Non-pigmented ciliary epithelial cell (primary cell): ENCODE results near the gene INPP4A.

Experiments
- DNase-seq: peaks from one replicate; pipeline ENCODE4 v3.0.0-alpha.2; 2010; ENCODE audit warnings: low read depth

The INPP4A gene

GRCh38 chr2:98564541-98565132, 120.0 kb downstream of the INPP4A start:
- no peak for DNase-seq

GRCh38 chr2:98565286-98565860, 120.7 kb downstream of the INPP4A start:
- no peak for DNase-seq

- no peak for DNase-seq
Measured at GRCh38 chr2:98565941-98566340, 121.3 kb downstream of the INPP4A start.

GRCh38 chr2:98568161-98568956, 123.7 kb downstream of the INPP4A start:
- peak; percentile 14 for DNase-seq

- DNase-seq = no peak
Measured at GRCh38 chr2:98569197-98569793, 124.6 kb downstream of the INPP4A start.

GRCh38 chr2:98569915-98570314, 125.3 kb downstream of the INPP4A start:
- DNase-seq = no peak

GRCh38 chr2:98570356-98570755, 125.7 kb downstream of the INPP4A start:
- DNase-seq = no peak

- no peak for DNase-seq
Measured at GRCh38 chr2:98571121-98571701, 126.6 kb downstream of the INPP4A start.

GRCh38 chr2:98571796-98572195, 127.1 kb downstream of the INPP4A start:
- DNase-seq = no peak

GRCh38 chr2:98572211-98572610, 127.6 kb downstream of the INPP4A start:
- no peak for DNase-seq

GRCh38 chr2:98572676-98573075, 128.0 kb downstream of the INPP4A start:
- no peak for DNase-seq

- DNase-seq = no peak
Measured at GRCh38 chr2:98573426-98573825, 128.8 kb downstream of the INPP4A start.

GRCh38 chr2:98576666-98577312, 132.1 kb downstream of the INPP4A start:
- no peak for DNase-seq

GRCh38 chr2:98577313-98577712, 132.7 kb downstream of the INPP4A start:
- DNase-seq = no peak

GRCh38 chr2:98578231-98578630, 133.6 kb downstream of the INPP4A start:
- no peak for DNase-seq

GRCh38 chr2:98579926-98580325, 135.3 kb downstream of the INPP4A start:
- DNase-seq = no peak

- DNase-seq = no peak
Measured at GRCh38 chr2:98580656-98581284, 136.1 kb downstream of the INPP4A start.

- no peak for DNase-seq
Measured at GRCh38 chr2:98582523-98582922, 137.9 kb downstream of the INPP4A start.

- no peak for DNase-seq
Measured at GRCh38 chr2:98583276-98583675, 138.6 kb downstream of the INPP4A start.

GRCh38 chr2:98583816-98584618, 139.4 kb downstream of the INPP4A start:
- no peak for DNase-seq

- DNase-seq = no peak
Measured at GRCh38 chr2:98585386-98585785, 140.7 kb downstream of the INPP4A start.
